IMR-90 (cell line): ENCODE measurements around the gene BIRC5. TPM values are rescaled to one million over a fixed set of nuclear protein-coding genes. Genes with fewer than 3 reads are reported as not detected.

Experiments
- ATAC-seq: fragments of 200-7000 bp; cut with Tn5 transposase; 2 replicates; pipeline ENCODE4 v1.9.1; 2020; ENCODE audit warnings: low read depth, mild to moderate bottlenecking, moderate library complexity
- BruUV-seq: library from RNA; stranded (reverse); fragments of 400-500 nt; replicated peaks from 2 replicates; lab custom pipeline; 2021; lab: Mats Ljungman, UMichigan
- CTCF ChIA-PET: fragments of 300-600 bp; formaldehyde crosslinking; extraction: SDS; loops from one replicate; lab custom pipeline; 2021; ENCODE audit warnings: antibody characterized with exemption; lab: Yijun Ruan, JAX
- POLR2A ChIA-PET: fragments of 300-600 bp; sonication (Branson Sonifier 250); formaldehyde crosslinking; loops from one replicate; lab custom pipeline; 2022; ENCODE audit warnings: antibody characterized with exemption; ENCODE audit not compliant: unreplicated experiment; lab: Charles Lee
- DNase-seq: peaks from one replicate; pipeline ENCODE4 v3.0.0; 2013
- H2AFZ ChIP-seq: replicated peaks from 2 replicates; pipeline ENCODE3; 2013; ENCODE audit warnings: low read length, mild to moderate bottlenecking; ENCODE audit not compliant: poor library complexity
- H2AK5ac ChIP-seq: 2 replicates; pipeline ENCODE4 v1.6.1; 2013; ENCODE audit warnings: low read depth, low read length, inconsistent platforms
- H2AK9ac ChIP-seq: replicated peaks from 2 replicates; pipeline ENCODE3; 2013; ENCODE audit warnings: mild to moderate bottlenecking, low read depth, low read length, moderate library complexity; ENCODE audit not compliant: poor library complexity
- H2BK120ac ChIP-seq: 2 replicates; pipeline ENCODE4 v1.6.1; 2013; ENCODE audit warnings: low read depth, low read length, inconsistent platforms
- H2BK15ac ChIP-seq: 3 replicates; pipeline ENCODE4 v1.6.1; 2013; ENCODE audit warnings: low read depth, low read length, inconsistent platforms
- H2BK20ac ChIP-seq: 2 replicates; pipeline ENCODE4 v1.6.1; 2013; ENCODE audit warnings: low read depth, mild to moderate bottlenecking, inconsistent platforms, low read length, moderate library complexity
- H2BK5ac ChIP-seq: 2 replicates; pipeline ENCODE4 v1.6.1; 2013; ENCODE audit warnings: mild to moderate bottlenecking, low read depth, low read length, inconsistent platforms; ENCODE audit not compliant: poor library complexity, severe bottlenecking
- H3K14ac ChIP-seq: replicated peaks from 2 replicates; pipeline ENCODE4 v1.6.1; 2013; ENCODE audit warnings: low read depth, low read length, inconsistent platforms
- H3K18ac ChIP-seq: 2 replicates; pipeline ENCODE4 v1.6.1; 2013; ENCODE audit warnings: low read depth, low read length, control low read depth
- H3K23ac ChIP-seq: 2 replicates; pipeline ENCODE4 v1.6.1; 2013; ENCODE audit warnings: low read depth, low read length, inconsistent platforms
- H3K27ac ChIP-seq: 2 replicates; pipeline ENCODE4 v1.5.1; 2013; ENCODE audit warnings: mild to moderate bottlenecking, control low read depth, low read length; ENCODE audit not compliant: insufficient read depth
- H3K27me3 ChIP-seq: 2 replicates; pipeline ENCODE4 v1.6.1; 2013; ENCODE audit warnings: low read length; ENCODE audit not compliant: control insufficient read depth, insufficient read depth
- H3K36me3 ChIP-seq: 2 replicates; pipeline ENCODE4 v1.6.1; 2013; ENCODE audit warnings: low read length, mixed read lengths; ENCODE audit not compliant: control insufficient read depth, insufficient read depth
- H3K4ac ChIP-seq: 2 replicates; pipeline ENCODE4 v1.6.1; 2013; ENCODE audit warnings: low read depth, low read length, inconsistent platforms
- H3K4me1 ChIP-seq: 2 replicates; pipeline ENCODE4 v1.6.1; 2013; ENCODE audit warnings: low read length, mixed read lengths; ENCODE audit not compliant: control insufficient read depth, insufficient read depth
- H3K4me2 ChIP-seq: 2 replicates; pipeline ENCODE4 v1.6.1; 2013; ENCODE audit warnings: low read depth, mild to moderate bottlenecking, control low read depth, low read length, moderate library complexity
- H3K4me3 ChIP-seq: 2 replicates; pipeline ENCODE4 v1.5.1; 2013; ENCODE audit warnings: low read depth, mild to moderate bottlenecking, control low read depth, low read length, moderate library complexity; ENCODE audit not compliant: insufficient read depth
- H3K56ac ChIP-seq: 2 replicates; pipeline ENCODE4 v1.6.1; 2013; ENCODE audit warnings: low read length, inconsistent platforms; ENCODE audit not compliant: insufficient read depth; ENCODE audit errors: extremely low read depth
- H3K79me1 ChIP-seq, 2 experiments: 2 replicates each; pipeline ENCODE4 v1.6.1; 2013; ENCODE audit warnings: low read length in 2 of 2, inconsistent platforms in 1 of 2, low read depth in 1 of 2
- H3K9ac ChIP-seq: 2 replicates; pipeline ENCODE4 v1.6.1; 2013; ENCODE audit warnings: low read depth, low read length, control low read depth
- H3K9me1 ChIP-seq: 2 replicates; pipeline ENCODE4 v1.6.1; 2013; ENCODE audit warnings: low read length, inconsistent platforms; ENCODE audit not compliant: insufficient read depth
- H3K9me3 ChIP-seq: 2 replicates; pipeline ENCODE4 v1.6.1; 2013; ENCODE audit warnings: low read length; ENCODE audit not compliant: control insufficient read depth, insufficient read depth
- H4K20me1 ChIP-seq: 2 replicates; pipeline ENCODE4 v1.6.1; 2013; ENCODE audit warnings: low read length, inconsistent platforms; ENCODE audit not compliant: insufficient read depth
- H4K5ac ChIP-seq: 2 replicates; pipeline ENCODE4 v1.6.1; 2013; ENCODE audit warnings: mild to moderate bottlenecking, low read depth, low read length, control low read depth
- H4K8ac ChIP-seq, 2 experiments: 2 replicates each; pipeline ENCODE4 v1.6.1; 2013; ENCODE audit warnings: low read depth in 2 of 2, low read length in 2 of 2, control low read depth in 1 of 2, inconsistent platforms in 1 of 2
- H4K91ac ChIP-seq: 2 replicates; pipeline ENCODE4 v1.6.1; 2013; ENCODE audit warnings: low read depth, low read length, inconsistent platforms; ENCODE audit not compliant: insufficient read depth
- MAFK ChIP-seq: IDR thresholded peaks from 2 replicates; pipeline ENCODE4 v1.6.1; 2012; ENCODE audit warnings: low read depth, low read length, improper control_type of control experiment
- POLR2A ChIP-seq: IDR thresholded peaks from 2 replicates; pipeline ENCODE4 v1.6.1; 2012; ENCODE audit warnings: mild to moderate bottlenecking, low read depth, low read length
- RAD21 ChIP-seq: IDR thresholded peaks from 2 replicates; pipeline ENCODE4 v1.6.1; 2012; ENCODE audit warnings: low read length, improper control_type of control experiment
- RCOR1 ChIP-seq: IDR thresholded peaks from 2 replicates; pipeline ENCODE4 v1.6.1; 2012; ENCODE audit warnings: mild to moderate bottlenecking, low read length, improper control_type of control experiment; ENCODE audit not compliant: insufficient replicate concordance
- WGBS, 2 experiments: methylation state at CpG; one replicate each; pipeline versions ENCODE4 v1.1.5 to v1.1.7; 2013; ENCODE audit warnings: missing lambda C conversion rate in 2 of 2; ENCODE audit not compliant: insufficient read length in 1 of 2; ENCODE audit errors: extremely low coverage in 2 of 2; 5-methylcytosine and 5-hydroxymethylcytosine counted together
- dilution Hi-C: fragments of 300-500 bp; cut with HindIII; formaldehyde crosslinking; loops from one replicate; pipeline ENCODE4 v1.14.3; 2018; ENCODE audit warnings: low sequenced_read_pairs; ENCODE audit not compliant: unreplicated experiment
- in situ Hi-C: fragments of 300-500 bp; cut with MboI; formaldehyde crosslinking; loops from 3 replicates; pipeline ENCODE4 v1.14.3; 2019; ENCODE audit warnings: low sequenced_read_pairs, inconsistent platforms, mixed read lengths
- intact Hi-C: fragments of 100-400 bp; cut with micrococcal nuclease; formaldehyde crosslinking; loops from 2 replicates; pipeline ENCODE4 v1.10.0; 2022
- polyA plus RNA-seq, 3 experiments: library from polyadenylated mRNA; depleted of rRNA; stranded (reverse); fragments of >200 nt; gene quantifications; 2 replicates each; pipeline ENCODE4 v1.2.3, GENCODE V29; 2012; ENCODE audit warnings: low replicate concordance in 1 of 3
- total RNA-seq: library from RNA; depleted of rRNA; stranded (reverse); fragments of >200 nt; gene quantifications from 2 replicates; pipeline ENCODE4 v1.2.3, GENCODE V29; 2012
- TF ChIP-seq, protein P1 (sequence below): conservative IDR thresholded peaks from 2 replicates; pipeline ENCODE4 v1.5.1; 2012; ENCODE audit warnings: mild to moderate bottlenecking, low read depth, low read length, improper control_type of control experiment

Gene BIRC5
- total and polyA plus RNA-seq, 2 of the 4 experiments (the other 2 are of a cell fraction), result 16.6 to 52.7 TPM

DNA sequence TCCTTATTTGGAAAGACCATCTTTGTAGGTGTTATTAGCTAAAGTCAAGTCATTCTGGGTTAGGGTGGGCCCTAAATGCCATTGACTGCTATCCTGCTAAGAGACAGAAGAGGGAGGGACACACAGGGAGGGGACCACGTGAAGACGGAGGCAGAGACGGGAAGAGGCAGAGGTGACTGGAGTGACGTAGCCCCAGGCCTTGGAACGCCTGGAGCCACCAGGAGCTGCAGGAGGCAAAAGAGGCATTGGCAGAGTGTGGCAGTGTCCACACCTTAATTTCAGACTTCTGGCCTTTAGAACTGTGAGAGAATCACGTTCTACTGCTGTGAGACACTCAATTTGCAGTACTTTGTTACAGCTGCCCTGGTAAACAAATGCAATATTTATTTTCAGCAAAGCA is 13.6 kb upstream of the BIRC5 start:
- Histone ChIP-seq H4K8ac (no peak overlapping the region), H2BK15ac (no peak overlapping the region), H3K4me3 (no peak overlapping the region), H2AK5ac (no peak overlapping the region), H2AK9ac (no peak overlapping the region), H3K79me1 (peaks cover 0 to 3% of the 10 kb centered on the region in 2 experiments; a peak in 2 of 4 replicates), H2BK5ac (no peak overlapping the region), H3K4me1 (no peaks in the 10 kb centered on the region), H3K36me3 (peaks cover 6% of the 10 kb centered on the region), H3K9ac (no peak overlapping the region), H3K14ac (no peak overlapping the region), H3K23ac (no peak overlapping the region), H3K27me3 (no peaks in the 10 kb centered on the region), H3K27ac (no peak overlapping the region), H2BK120ac (no peak overlapping the region), H3K4ac (no peak overlapping the region), H3K9me1 (peaks cover 7% of the 10 kb centered on the region), H3K9me3 (no peaks in the 10 kb centered on the region), H4K5ac (no peak overlapping the region), H3K56ac (no peak overlapping the region), H4K91ac (no peak overlapping the region), H3K18ac (no peak overlapping the region), H2BK20ac (no peak overlapping the region), H2AFZ (no peak overlapping the region), H3K4me2 (no peak overlapping the region), H4K20me1 (no peaks in the 10 kb centered on the region)
- POLR2A ChIA-PET, result no interaction called here
- ATAC-seq (no peak), DNase-seq (no peak)
- WGBS, 2 experiments, result 74% methylated on average over 3 of the region's 6 CpGs; no CpG with 5 or more reads in 1 of the 2 experiments
- TF ChIP-seq, protein P1, sequence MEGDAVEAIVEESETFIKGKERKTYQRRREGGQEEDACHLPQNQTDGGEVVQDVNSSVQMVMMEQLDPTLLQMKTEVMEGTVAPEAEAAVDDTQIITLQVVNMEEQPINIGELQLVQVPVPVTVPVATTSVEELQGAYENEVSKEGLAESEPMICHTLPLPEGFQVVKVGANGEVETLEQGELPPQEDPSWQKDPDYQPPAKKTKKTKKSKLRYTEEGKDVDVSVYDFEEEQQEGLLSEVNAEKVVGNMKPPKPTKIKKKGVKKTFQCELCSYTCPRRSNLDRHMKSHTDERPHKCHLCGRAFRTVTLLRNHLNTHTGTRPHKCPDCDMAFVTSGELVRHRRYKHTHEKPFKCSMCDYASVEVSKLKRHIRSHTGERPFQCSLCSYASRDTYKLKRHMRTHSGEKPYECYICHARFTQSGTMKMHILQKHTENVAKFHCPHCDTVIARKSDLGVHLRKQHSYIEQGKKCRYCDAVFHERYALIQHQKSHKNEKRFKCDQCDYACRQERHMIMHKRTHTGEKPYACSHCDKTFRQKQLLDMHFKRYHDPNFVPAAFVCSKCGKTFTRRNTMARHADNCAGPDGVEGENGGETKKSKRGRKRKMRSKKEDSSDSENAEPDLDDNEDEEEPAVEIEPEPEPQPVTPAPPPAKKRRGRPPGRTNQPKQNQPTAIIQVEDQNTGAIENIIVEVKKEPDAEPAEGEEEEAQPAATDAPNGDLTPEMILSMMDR, result no peak
- TF ChIP-seq RAD21, result no peak
- no peak for TF ChIP-seq RCOR1
- TF ChIP-seq POLR2A, result no peak
- no peak for TF ChIP-seq MAFK
- intact Hi-C loops, result no loop called here
- in situ Hi-C loops, result no loop called here
- CTCF ChIA-PET, result no interaction called here
- BruUV-seq, result no TSS peak
- dilution Hi-C loops, result no loop called here
